DOHH2 (cell line): ENCODE data around the gene JARID2.

Source experiments
- EZH2phosphoT487 ChIP-seq: fragments of 200-600 bp; sonication (generic); IDR thresholded peaks from 2 replicates; pipeline ENCODE4 v1.6.1; 2017; ENCODE audit warnings: borderline replicate concordance, mild to moderate bottlenecking, antibody characterized with exemption, low read length, moderate library complexity, mixed read lengths
- TF ChIP-seq, protein P1 (sequence below): fragments of 200-600 bp; sonication (generic); IDR thresholded peaks from one replicate; pipeline ENCODE4 v1.5.1; 2014; ENCODE audit warnings: antibody characterized with exemption, mild to moderate bottlenecking, low read depth, low read length; ENCODE audit not compliant: poor library complexity, severe bottlenecking

DNA sequence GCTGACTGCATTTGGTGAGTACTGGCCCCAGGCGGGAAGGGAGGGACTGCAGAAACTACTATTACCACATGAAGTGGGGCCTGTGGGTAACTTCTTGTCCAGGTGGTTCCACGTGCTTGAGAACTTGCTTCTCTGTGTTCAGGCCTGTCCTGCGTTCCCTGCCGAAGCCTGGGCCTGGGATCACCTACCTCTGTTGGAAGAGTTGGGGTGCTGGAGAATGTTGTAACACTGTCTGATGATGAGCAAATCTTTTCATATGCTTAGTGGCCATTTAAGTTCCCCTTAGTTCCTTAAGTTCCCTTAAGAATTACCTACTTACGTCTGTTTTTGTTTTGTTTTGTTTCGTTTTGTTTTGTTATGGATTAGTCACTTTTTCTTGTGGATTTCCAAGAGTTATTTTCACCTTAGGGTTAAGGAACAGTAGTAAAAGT is 262.6 kb downstream of the JARID2 start:
- TF ChIP-seq, protein P1, sequence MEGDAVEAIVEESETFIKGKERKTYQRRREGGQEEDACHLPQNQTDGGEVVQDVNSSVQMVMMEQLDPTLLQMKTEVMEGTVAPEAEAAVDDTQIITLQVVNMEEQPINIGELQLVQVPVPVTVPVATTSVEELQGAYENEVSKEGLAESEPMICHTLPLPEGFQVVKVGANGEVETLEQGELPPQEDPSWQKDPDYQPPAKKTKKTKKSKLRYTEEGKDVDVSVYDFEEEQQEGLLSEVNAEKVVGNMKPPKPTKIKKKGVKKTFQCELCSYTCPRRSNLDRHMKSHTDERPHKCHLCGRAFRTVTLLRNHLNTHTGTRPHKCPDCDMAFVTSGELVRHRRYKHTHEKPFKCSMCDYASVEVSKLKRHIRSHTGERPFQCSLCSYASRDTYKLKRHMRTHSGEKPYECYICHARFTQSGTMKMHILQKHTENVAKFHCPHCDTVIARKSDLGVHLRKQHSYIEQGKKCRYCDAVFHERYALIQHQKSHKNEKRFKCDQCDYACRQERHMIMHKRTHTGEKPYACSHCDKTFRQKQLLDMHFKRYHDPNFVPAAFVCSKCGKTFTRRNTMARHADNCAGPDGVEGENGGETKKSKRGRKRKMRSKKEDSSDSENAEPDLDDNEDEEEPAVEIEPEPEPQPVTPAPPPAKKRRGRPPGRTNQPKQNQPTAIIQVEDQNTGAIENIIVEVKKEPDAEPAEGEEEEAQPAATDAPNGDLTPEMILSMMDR, result no peak
- TF ChIP-seq EZH2phosphoT487, result no peak
